ENCODE measurements around the gene MAMSTR. TPM values are rescaled to one million over a fixed set of nuclear protein-coding genes. Genes with fewer than 3 reads are reported as not detected.
A peak's percentile ranks its signal among the peaks of the same experiment; 100 is the strongest.

MAMSTR gene
- total RNA-seq, 1 donor from 2014 or later = 5.2 TPM

- Histone ChIP-seq H3K9me3 (ENCODE audit: control insufficient read depth in 3 of 3, low read length in 3 of 3) (no peaks in the 10 kb centered on the region), H3K4me1 (ENCODE audit: control insufficient read depth in 3 of 3, insufficient read depth in 3 of 3, low read length in 3 of 3) (peaks cover 8 to 15% (median 15%) of the 10 kb centered on the region in 3 donors), H3K9ac (ENCODE audit: low read depth in 1 of 3, low read length in 3 of 3) (no peak overlapping the region), H3K27ac (ENCODE audit: low read depth, low read length) (no peak overlapping the region), H3K36me3 (ENCODE audit: control insufficient read depth in 3 of 3, insufficient read depth in 3 of 3, low read length in 3 of 3) (peaks cover 0 to 2% (median 0%) of the 10 kb centered on the region in 3 donors), H3K27me3 (ENCODE audit: control insufficient read depth in 3 of 3, insufficient read depth in 3 of 3, low read length in 3 of 3) (no peaks in the 10 kb centered on the region), H3K4me3 (ENCODE audit: low read length in 3 of 3) (no peak overlapping the region)
Observed at GRCh38 chr19:48735031-48735615, 15.6 kb upstream of the MAMSTR start.

- Histone ChIP-seq H3K4me3 (ENCODE audit: low read length in 3 of 3) (no peak overlapping the region), H3K4me1 (ENCODE audit: control insufficient read depth in 3 of 3, insufficient read depth in 3 of 3, low read length in 3 of 3) (peaks cover 4 to 11% (median 10%) of the 10 kb centered on the region in 3 donors), H3K27me3 (ENCODE audit: control insufficient read depth in 3 of 3, insufficient read depth in 3 of 3, low read length in 3 of 3) (no peaks in the 10 kb centered on the region), H3K27ac (ENCODE audit: low read depth, low read length) (no peak overlapping the region), H3K9me3 (ENCODE audit: control insufficient read depth in 3 of 3, low read length in 3 of 3) (no peaks in the 10 kb centered on the region), H3K36me3 (ENCODE audit: control insufficient read depth in 3 of 3, insufficient read depth in 3 of 3, low read length in 3 of 3) (peaks cover 0 to 2% (median 0%) of the 10 kb centered on the region in 3 donors), H3K9ac (ENCODE audit: low read depth in 1 of 3, low read length in 3 of 3) (no peak overlapping the region)
Observed at GRCh38 chr19:48734625-48735024, 15.1 kb upstream of the MAMSTR start.

DNA sequence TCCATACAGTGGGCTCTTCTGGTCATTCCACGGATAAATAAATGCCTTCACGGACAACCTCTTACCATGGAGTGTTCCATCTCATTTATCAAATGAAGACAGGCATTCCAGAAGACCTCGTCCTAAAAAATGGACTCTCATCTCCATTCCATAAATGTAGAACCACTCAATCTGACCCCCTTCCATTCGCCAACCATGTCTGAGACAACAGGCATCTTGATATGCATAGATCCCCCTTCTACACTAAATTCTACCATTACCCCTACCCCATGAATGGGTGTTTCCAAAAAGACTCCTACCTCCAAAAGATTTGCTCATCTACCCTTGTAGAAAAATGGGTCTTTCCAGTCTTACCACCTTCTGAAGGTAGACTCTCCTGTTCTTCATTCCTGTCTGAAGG lies 11.9 kb upstream of the MAMSTR start:
- no peaks in the 10 kb centered on the region for H3K9me3 ChIP-seq (ENCODE audit: control insufficient read depth in 3 of 3, low read length in 3 of 3)
- peaks cover 0 to 2% (median 0%) of the 10 kb centered on the region in 3 donors for H3K36me3 ChIP-seq (ENCODE audit: control insufficient read depth in 3 of 3, insufficient read depth in 3 of 3, low read length in 3 of 3)
- no peaks in the 10 kb centered on the region for H3K4me1 ChIP-seq (ENCODE audit: control insufficient read depth in 3 of 3, insufficient read depth in 3 of 3, low read length in 3 of 3)
- H3K4me3 ChIP-seq (ENCODE audit: low read length in 3 of 3) = no peak overlapping the region
- H3K9ac ChIP-seq (ENCODE audit: low read depth in 1 of 3, low read length in 3 of 3) = no peak overlapping the region
- H3K27me3 ChIP-seq (ENCODE audit: control insufficient read depth in 3 of 3, insufficient read depth in 3 of 3, low read length in 3 of 3) = no peaks in the 10 kb centered on the region
- no peak overlapping the region for H3K27ac ChIP-seq (ENCODE audit: low read depth, low read length)

GRCh38 chr19:48728911-48729664 lies 9.6 kb upstream of the MAMSTR start:
- H3K9ac ChIP-seq (ENCODE audit: low read depth in 1 of 3, low read length in 3 of 3) = no peak overlapping the region
- no peak overlapping the region for H3K27ac ChIP-seq (ENCODE audit: low read depth, low read length)
- peaks cover 0 to 2% (median 2%) of the 10 kb centered on the region in 3 donors for H3K36me3 ChIP-seq (ENCODE audit: control insufficient read depth in 3 of 3, insufficient read depth in 3 of 3, low read length in 3 of 3)
- H3K9me3 ChIP-seq (ENCODE audit: control insufficient read depth in 3 of 3, low read length in 3 of 3) = no peaks in the 10 kb centered on the region
- no peak overlapping the region for H3K4me3 ChIP-seq (ENCODE audit: low read length in 3 of 3)
- peaks cover 7 to 12% (median 7%) of the 10 kb centered on the region in 3 donors for H3K4me1 ChIP-seq (ENCODE audit: control insufficient read depth in 3 of 3, insufficient read depth in 3 of 3, low read length in 3 of 3)
- H3K27me3 ChIP-seq (ENCODE audit: control insufficient read depth in 3 of 3, insufficient read depth in 3 of 3, low read length in 3 of 3) = no peaks in the 10 kb centered on the region

DNA sequence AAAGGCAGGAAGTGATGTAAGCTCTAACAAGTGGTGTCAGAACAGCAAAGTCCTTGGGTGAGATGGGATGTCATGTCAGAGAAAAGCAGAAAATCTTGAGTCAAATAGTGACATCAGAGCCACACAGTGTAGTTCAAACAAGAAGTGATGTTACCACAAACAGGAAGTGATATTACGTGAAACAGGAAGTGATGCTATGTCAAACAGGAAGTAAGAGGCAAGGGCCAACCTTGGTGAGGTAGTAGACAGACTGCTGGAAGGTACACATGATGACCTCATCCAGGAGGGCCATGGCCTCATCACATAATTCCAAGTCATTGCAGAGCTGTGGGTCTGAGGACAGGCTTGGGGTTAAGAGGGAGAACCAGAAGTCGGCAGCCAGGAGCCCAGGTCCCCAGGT lies 7.0 kb upstream of the MAMSTR start:
- Histone ChIP-seq H3K4me3 (ENCODE audit: low read length in 3 of 3) (no peak overlapping the region), H3K9ac (ENCODE audit: low read depth in 1 of 3, low read length in 3 of 3) (no peak overlapping the region), H3K36me3 (ENCODE audit: control insufficient read depth in 3 of 3, insufficient read depth in 3 of 3, low read length in 3 of 3) (peaks cover 0 to 2% (median 0%) of the 10 kb centered on the region in 3 donors), H3K4me1 (ENCODE audit: control insufficient read depth in 3 of 3, insufficient read depth in 3 of 3, low read length in 3 of 3) (peaks cover 8 to 14% (median 9%) of the 10 kb centered on the region in 3 donors), H3K27me3 (ENCODE audit: control insufficient read depth in 3 of 3, insufficient read depth in 3 of 3, low read length in 3 of 3) (no peaks in the 10 kb centered on the region), H3K27ac (ENCODE audit: low read depth, low read length) (peak overlapping the region; percentile 79), H3K9me3 (ENCODE audit: control insufficient read depth in 3 of 3, low read length in 3 of 3) (no peaks in the 10 kb centered on the region)

GRCh38 chr19:48724796-48725753 lies 5.5 kb upstream of the MAMSTR start:
- peak overlapping the region in 1 of 3 donors; percentile 47 for H3K9ac ChIP-seq (ENCODE audit: low read depth in 1 of 3, low read length in 3 of 3)
- H3K27ac ChIP-seq (ENCODE audit: low read depth, low read length) = peak overlapping the region; percentile 79
- H3K9me3 ChIP-seq (ENCODE audit: control insufficient read depth in 3 of 3, low read length in 3 of 3) = no peaks in the 10 kb centered on the region
- peaks cover 0 to 2% (median 0%) of the 10 kb centered on the region in 3 donors for H3K36me3 ChIP-seq (ENCODE audit: control insufficient read depth in 3 of 3, insufficient read depth in 3 of 3, low read length in 3 of 3)
- H3K27me3 ChIP-seq (ENCODE audit: control insufficient read depth in 3 of 3, insufficient read depth in 3 of 3, low read length in 3 of 3) = no peaks in the 10 kb centered on the region
- peak overlapping the region in 1 of 3 donors; percentile 41 for H3K4me3 ChIP-seq (ENCODE audit: low read length in 3 of 3)
- H3K4me1 ChIP-seq (ENCODE audit: control insufficient read depth in 3 of 3, insufficient read depth in 3 of 3, low read length in 3 of 3) = peaks cover 13 to 26% (median 14%) of the 10 kb centered on the region in 3 donors

DNA sequence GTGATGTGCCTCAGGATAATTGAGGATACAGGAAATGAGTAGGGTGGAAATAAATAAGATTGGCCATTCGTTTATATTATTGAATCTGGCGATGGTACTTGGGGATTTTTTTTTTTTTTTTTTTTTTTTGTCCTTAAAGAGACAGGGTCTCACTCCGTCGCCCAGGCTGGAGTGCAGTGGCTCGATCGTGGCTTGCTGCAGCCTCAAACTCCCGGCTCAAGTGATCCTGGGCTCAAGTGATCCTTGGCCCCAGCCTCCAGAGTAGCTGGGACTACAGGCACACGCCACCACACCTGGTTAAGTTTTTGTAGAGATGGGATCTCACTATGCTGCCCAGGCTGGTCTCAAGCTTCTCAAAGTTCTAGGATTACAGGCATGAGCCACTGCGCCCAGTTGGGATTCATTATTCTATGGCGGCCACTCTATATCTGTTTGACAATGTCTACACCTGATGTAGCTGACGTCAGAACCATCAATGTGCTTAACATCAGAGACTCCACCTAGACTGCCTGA lies 2.7 kb upstream of the MAMSTR start:
- H3K36me3 ChIP-seq (ENCODE audit: control insufficient read depth in 3 of 3, insufficient read depth in 3 of 3, low read length in 3 of 3) = peaks cover 0 to 4% (median 0%) of the 10 kb centered on the region in 3 donors

DNA sequence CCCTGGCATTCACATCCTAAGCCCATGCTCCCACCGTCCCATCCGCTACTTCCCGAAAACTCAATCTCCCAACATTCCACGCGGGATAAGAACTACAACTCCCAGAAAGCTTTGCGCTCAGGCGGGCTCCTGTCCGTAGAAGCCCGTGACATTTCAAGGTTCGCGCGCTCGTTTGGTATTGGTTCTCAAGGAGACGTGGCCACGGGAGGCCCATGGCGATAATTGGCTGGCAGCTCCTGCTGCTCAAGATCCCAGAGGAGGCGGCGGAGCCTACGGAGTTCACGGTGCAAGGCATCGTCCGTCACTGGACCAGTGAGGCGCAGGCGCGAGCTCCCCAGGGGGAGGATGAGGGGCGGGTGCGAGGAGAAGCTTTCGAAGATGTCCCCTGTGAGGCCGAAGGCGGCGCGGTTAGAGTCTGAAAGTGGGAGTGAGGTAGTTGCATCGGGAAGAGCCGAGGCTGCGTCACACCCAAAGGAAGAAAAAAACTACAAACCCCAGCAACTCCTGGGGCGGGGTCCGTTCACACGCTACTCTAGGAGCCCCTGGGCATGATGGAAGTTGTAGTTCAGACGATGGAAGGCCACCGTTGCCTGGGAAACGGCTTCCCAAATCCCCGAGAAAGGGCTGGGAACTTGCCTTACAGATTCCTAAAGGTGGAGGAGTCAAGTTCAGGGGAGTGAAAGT lies 1.2 kb upstream of the MAMSTR start:
- H3K9me3 ChIP-seq (ENCODE audit: control insufficient read depth in 3 of 3, low read length in 3 of 3) = no peaks in the 10 kb centered on the region
- peak overlapping the region; percentile 97 for H3K27ac ChIP-seq (ENCODE audit: low read depth, low read length)
- H3K4me3 ChIP-seq (ENCODE audit: low read length in 3 of 3) = peak overlapping the region; percentile 85 to 88 (median 86)
- peak overlapping the region; percentile 94 to 99 (median 97) for H3K9ac ChIP-seq (ENCODE audit: low read depth in 1 of 3, low read length in 3 of 3)
- no peaks in the 10 kb centered on the region for H3K27me3 ChIP-seq (ENCODE audit: control insufficient read depth in 3 of 3, insufficient read depth in 3 of 3, low read length in 3 of 3)
- H3K4me1 ChIP-seq (ENCODE audit: control insufficient read depth in 3 of 3, insufficient read depth in 3 of 3, low read length in 3 of 3) = peaks cover 41 to 63% (median 47%) of the 10 kb centered on the region in 3 donors
- peaks cover 0 to 4% (median 0%) of the 10 kb centered on the region in 3 donors for H3K36me3 ChIP-seq (ENCODE audit: control insufficient read depth in 3 of 3, insufficient read depth in 3 of 3, low read length in 3 of 3)

More for the DNA sequence above, 2.7 kb upstream of the MAMSTR start:
- Histone ChIP-seq H3K9ac (ENCODE audit: low read depth in 1 of 3, low read length in 3 of 3) (no peak overlapping the region), H3K27ac (ENCODE audit: low read depth, low read length) (no peak overlapping the region), H3K27me3 (ENCODE audit: control insufficient read depth in 3 of 3, insufficient read depth in 3 of 3, low read length in 3 of 3) (no peaks in the 10 kb centered on the region), H3K4me3 (ENCODE audit: low read length in 3 of 3) (no peak overlapping the region), H3K9me3 (ENCODE audit: control insufficient read depth in 3 of 3, low read length in 3 of 3) (no peaks in the 10 kb centered on the region), H3K4me1 (ENCODE audit: control insufficient read depth in 3 of 3, insufficient read depth in 3 of 3, low read length in 3 of 3) (peaks cover 28 to 48% (median 34%) of the 10 kb centered on the region in 3 donors)

GRCh38 chr19:48720251-48720612 lies 707 bp upstream of the MAMSTR start:
- peaks cover 46 to 66% (median 52%) of the 10 kb centered on the region in 3 donors for H3K4me1 ChIP-seq (ENCODE audit: control insufficient read depth in 3 of 3, insufficient read depth in 3 of 3, low read length in 3 of 3)
- no peaks in the 10 kb centered on the region for H3K9me3 ChIP-seq (ENCODE audit: control insufficient read depth in 3 of 3, low read length in 3 of 3)
- H3K27ac ChIP-seq (ENCODE audit: low read depth, low read length) = peak overlapping the region; percentile 97
- H3K27me3 ChIP-seq (ENCODE audit: control insufficient read depth in 3 of 3, insufficient read depth in 3 of 3, low read length in 3 of 3) = no peaks in the 10 kb centered on the region
- peak overlapping the region; percentile 94 to 99 (median 97) for H3K9ac ChIP-seq (ENCODE audit: low read depth in 1 of 3, low read length in 3 of 3)
- H3K36me3 ChIP-seq (ENCODE audit: control insufficient read depth in 3 of 3, insufficient read depth in 3 of 3, low read length in 3 of 3) = peaks cover 0 to 6% (median 3%) of the 10 kb centered on the region in 3 donors
- peak overlapping the region; percentile 85 to 88 (median 86) for H3K4me3 ChIP-seq (ENCODE audit: low read length in 3 of 3)
